ENCODE results near the gene HOXB4.

The HOXB4 gene

DNA sequence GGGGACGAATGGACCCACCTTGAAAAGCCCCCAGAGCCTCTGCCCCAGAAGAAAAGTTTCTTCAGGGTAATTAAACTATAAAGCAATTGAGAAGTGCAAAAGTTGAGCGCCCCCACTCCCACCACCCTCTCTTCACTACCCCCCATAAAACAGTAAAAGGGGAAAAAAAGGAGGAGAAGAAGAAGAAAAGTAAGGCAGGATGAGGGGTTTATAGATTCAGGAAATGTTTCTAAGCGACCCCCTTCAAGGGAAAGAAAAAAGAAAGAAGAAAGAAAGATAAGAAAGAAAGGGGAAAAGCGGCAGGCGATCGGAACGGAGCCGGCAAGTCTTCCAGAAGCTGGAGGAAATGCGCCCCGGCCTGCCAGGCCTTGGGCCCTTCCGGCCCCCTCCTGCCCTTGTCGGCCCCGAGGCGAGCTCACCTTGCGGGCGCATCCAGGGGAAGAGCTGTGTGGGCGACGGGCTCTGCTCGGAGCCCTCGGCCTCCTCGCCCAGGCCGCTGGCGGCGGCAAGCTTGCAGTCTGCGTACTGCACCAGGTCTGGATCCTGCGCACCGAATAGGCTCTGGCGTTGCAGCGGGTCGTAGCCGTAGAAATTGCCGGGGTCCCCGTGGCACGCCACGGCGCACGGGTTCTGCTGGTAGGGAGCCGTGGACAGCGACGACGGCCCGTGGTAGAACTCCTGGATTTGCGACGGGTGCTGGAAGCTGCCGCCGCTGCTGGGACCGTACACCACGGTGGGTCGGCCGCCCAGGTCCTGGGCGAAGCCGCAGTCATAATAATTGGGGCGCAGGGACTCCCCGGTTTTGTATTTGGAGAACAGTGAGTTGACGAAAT, 35.9 kb upstream of the HOXB4 start:
- DNase-seq, result peak; percentile 60

DNA sequence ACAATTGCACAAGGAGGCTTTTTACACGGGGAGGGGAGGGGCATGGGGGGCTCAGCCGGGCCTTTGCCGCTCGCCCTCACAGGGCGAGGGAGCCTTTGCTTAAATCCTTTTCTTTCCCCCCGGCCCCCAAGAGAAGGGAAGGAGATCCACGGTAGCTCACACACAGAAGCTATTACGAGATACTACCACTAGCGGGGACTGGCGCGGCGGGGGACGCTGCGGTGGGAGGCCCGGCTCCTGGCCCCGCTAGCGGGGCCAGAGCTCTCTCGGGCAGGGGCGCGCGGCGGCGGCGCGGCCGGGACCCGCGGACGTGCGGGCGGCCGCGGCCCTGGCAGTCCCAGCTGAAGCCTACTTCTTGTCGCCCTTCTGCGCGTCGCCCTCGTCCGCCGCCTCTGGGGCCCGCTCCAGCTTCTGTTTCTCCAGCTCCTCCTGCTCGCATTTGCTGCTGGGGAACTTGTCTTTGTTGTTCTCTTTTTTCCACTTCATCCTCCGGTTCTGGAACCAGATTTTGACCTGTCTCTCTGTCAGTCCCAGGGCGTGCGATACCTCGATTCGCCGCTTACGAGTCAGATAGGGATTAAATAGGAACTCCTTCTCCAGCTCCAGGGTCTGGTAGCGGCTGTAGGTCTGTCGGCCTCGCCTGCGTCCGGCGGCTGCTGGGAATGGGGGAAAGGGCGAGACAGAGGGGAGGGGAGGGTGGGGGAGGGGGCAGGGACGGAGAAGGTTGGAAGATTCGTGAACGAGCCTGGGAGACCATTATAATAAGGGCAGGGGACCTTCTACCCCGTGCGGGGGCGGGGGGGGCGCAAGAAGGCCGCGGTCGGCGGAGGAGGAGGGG, 34.9 kb upstream of the HOXB4 start:
- peak; percentile 71 for DNase-seq

DNA sequence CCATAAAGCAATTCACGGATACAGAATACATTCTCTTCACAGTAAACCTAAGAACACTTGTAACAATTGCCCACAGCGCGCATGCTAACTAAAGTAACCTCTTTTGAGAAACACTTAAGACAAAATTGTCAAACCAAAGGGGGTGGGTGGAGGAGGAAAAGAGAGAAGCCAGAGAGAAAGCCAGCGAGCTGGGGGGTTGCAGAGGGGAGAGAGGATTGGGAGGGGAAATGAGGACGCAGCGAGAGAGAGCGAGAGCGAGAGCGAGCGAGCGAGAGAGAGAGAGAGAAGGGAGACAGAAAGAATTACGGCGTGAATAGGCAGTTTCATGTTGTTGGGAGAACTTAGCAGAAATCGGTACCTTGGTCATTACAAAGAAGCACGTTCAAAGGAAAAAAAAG, 34.3 kb upstream of the HOXB4 start:
- no peak for DNase-seq

DNA sequence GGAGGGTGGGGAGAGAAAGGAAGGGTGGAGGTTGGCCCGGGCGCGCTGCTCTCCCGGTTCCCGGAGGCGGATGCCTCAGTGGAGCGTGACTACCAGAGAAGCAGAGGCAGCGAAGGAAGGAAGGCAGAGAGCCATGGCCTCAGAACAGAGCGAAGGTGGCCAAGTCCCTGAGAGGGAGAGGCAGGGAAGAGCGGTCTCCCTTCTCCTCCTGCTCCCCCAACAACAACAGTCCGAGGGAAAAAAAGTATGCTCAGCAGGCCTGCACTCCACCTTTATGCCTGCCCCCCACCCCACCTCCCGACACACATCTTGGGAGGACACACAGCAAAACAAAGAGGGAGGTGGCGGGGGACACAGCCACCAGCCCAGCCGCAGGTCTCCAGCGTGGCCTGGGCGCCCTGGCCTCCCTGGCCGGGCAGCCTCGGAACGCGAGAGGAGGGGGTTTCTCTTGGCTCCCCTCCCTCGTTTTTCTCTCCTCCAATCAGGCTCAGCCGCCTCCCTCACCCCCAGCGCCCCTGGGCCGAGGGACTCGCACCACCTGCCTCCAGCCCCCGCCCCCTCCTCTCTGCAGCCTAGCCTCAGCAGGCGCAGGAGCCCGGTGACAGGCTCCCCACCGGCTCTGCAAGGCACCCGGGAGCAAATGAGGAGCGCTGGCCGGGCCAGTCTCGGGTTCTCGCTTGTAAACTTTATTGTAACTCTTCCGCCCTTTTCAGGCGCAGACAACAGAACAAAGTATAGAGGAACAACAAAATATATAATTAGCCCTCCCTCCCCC, 33.7 kb upstream of the HOXB4 start:
- DNase-seq, result peak; percentile 90

DNA sequence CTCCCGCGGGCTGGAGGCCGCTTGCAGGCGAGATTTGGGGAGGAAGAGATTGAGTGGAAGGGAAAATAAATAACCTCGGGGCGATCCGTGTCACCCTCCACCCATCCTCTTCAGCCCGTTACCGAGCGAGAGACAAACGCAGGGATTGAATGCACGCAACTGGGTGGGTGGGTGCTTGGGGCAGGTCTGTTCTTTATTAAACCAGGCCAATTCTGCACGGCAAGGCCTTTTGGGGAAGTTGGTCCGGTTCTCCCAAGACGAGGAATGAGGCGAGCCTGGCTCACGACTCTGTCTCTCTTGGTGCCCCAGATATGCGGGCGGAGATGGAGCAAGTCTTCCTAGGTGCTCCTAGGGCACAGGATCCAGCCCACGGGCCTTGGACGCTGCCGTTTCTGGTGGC, 33.1 kb upstream of the HOXB4 start:
- DNase-seq, result peak; percentile 43

DNA sequence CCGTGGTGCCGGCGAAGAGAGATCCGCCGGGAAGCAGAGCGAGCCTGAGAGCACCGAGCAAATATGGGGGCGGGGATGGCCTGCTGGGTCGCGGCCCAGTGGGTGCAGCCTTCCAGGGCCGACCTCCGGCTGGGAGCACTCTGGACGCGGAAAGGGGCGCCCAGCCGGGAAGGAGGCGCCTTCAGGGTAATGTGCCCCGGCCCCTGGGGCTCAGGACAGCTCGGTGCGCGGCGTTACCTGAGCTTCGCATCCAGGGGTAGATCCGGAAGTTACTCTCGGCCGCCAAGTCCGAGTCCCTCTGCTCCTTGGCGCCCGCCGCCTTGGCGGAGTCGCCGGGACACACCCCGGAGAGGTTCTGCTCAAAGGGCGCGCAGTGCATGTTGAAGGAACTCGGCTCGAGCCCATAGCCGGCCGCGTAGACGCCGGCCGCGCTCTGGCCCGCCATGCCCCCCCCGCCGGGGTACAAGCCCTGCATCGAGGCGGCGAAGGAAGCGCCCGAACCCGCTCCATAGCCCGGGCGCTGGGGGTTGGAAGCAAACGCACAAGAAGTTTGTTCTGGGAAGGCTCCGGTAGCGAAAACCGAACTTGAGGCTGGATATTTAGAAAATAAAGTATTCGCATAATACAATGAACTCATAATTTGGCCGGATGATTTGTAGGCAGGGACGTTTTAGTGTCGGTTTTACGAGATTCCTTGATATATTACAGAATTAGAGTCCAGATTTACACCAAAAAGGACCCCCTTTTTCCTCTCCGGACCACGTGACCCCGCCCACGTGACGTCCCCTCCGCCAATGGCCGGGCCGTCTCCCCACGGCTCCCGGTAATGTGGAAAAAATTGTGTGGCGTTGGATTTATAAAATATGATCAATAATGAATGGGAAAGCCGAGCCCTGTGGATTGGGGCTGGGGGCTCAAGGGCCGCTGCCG, 32.4 kb upstream of the HOXB4 start, which contains the start of gene HOXB7:
TSS of gene HOXB7 (minus strand) at position 736 of the 930 bp plus-strand sequence. CDS start at position 637, 99 bp downstream.
- peak; percentile 84 for DNase-seq

DNA sequence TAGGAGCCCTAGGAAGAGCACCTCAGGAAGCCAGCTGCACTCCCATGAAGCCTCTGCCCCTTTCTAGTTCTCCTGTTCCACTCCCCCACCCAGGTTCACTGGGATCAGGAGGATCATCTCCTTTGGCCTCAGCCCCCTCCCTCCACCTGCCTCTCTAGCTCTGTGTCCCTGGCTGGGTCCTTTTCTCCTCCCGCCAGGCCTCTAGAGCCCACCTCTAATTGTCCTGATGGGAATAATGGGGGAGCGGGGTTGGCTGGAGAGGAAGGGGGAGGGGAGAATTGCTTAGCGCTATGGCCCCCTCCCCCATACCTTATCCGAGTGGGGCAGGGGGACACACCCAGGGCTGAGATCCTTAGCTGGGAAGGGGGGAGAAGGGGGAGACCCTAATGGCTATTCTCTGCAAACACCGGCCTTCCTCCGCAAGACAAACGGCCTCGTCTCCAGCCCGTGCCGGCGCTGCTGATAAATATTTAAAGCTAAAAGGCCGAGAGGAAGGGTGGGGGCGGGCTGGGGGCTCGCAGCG, 31.7 kb upstream of the HOXB4 start:
- DNase-seq, result no peak

DNA sequence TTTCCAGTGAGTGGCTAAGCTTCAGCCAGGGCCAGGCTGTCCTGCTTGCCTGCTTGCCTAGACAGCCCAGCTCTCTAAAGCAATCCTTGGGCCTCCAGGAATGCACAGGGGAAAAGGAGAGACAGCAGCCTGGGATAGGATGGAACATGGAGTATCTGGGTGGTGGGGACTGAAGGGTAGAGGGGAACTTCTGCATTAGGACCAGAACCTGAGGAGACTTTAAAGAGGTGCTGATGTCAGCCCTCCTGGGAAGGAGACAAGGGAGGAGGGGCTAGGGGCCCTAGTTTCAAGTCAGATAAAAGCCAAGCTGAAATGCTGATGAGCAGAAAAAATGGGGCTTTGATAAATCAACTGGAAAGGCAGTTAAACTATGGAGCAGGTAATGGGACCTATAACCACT, 30.9 kb upstream of the HOXB4 start:
- DNase-seq, result no peak

DNA sequence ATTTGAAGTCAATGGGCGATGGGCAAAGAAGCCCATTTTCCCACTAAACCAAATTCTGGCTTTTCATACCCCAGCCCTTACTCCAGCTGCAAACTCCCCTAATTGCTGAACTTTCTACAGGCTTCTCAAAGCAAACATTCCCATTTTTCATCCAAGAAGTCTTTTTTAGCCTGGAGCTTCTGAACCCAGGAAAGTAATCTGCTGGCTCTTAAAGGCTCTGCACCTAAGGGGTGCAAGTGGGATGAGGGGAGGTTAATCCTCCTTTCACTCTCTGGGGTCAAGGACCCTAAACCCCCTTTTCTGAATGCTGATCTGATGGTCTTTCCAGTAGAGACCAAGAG, 30.3 kb upstream of the HOXB4 start:
- DNase-seq, result no peak

DNA sequence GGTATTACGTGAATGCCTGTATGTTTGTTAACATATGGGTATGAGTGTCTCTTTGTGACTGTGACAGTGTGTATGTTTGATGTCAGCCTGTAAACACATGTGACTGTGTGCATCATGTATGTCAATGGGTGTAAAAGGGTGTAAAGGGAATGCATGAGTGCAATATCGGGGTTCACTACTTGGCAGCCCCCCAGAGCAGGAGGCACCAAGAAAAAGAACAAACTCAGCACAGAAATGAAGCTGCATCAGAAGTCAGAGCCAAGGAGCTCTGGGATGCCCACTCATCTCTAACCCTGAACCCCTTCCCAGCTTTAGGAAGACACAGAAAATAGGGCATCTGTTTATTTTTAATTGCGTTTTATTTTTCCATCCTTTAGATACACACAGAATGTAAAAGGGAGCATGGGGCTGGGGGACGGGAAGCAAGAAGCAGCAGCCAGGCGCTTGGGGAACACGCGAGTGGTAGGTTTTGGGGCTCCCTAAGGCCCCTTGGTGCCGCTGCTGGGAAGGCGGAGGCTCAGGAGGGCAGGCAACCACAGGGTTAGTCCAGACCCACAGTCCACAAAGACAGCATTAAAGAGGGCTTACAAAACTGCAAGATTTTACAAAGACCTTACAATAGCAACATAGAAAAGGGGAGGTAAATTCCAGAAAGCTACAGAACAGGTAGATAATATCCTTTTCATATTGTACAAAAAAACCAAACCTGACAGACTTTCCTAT, 28.9 kb upstream of the HOXB4 start:
- no peak for DNase-seq

DNA sequence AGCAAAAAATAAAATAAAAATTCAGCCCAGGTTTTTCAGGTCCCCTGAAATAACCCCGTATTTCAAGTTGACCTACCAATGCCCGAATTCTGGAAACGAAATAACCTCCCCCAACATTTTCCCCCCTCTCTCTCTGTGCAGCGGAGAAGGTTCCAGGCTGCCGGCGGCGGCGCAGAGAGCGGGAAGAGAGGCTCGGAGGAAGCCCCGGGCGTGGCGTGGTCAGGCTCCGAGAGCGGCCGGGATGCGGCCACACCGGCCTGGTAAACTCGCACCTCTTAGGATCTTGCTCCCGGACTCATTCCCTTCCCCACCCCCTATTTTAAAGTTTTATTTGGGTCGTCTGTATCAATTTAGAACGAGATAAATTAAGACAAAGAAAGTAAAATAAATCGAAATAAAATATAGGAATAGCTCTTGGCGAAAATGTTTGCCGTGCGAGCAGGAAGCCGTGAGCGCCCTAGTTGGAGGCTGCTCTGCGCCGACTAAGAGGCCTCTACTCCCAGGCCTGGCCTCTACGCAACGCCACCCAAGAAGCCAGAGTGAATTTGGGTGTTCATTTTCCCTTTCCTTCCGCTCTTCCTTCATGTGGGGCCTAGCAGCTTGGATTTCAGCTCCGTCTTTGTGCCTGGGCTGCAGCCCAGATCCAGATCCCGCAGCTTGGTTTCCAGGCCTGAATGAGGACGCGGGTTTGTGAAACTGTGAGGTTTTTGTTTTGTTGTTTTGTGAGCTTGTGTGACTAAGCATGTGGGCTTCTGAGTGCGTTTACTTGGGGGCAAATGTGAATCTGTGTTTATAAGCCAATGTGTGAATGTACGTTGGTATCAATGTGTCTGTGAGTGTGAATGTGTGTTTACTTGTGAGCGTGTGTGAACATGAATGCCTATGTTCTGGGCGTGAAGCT, 28.1 kb upstream of the HOXB4 start:
- no peak for DNase-seq

DNA sequence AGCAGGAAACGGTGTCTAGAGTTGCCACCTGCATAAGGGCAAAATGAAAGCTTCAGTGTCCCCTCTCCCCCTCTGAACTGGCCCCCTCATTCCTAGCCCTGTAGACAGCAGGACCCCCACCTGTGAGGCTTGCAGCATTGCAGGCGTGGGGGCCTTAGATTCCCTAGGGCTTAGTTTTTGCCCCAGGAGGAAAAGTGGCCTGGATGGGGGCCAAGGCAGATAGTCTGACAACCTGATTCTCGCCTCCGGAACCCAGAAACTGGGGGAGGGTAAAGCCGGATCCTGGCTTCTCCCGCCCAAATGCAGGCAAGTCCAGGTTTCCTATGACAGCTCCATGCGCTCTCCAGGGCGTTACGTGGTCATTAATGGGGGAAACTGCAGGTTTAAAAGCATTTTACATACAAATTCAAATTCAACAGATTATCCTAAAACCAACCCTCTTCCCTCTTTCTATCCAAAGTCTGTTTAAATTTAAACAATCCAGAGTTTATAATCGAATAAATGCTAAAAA, 27.3 kb upstream of the HOXB4 start:
- no peak for DNase-seq

DNA sequence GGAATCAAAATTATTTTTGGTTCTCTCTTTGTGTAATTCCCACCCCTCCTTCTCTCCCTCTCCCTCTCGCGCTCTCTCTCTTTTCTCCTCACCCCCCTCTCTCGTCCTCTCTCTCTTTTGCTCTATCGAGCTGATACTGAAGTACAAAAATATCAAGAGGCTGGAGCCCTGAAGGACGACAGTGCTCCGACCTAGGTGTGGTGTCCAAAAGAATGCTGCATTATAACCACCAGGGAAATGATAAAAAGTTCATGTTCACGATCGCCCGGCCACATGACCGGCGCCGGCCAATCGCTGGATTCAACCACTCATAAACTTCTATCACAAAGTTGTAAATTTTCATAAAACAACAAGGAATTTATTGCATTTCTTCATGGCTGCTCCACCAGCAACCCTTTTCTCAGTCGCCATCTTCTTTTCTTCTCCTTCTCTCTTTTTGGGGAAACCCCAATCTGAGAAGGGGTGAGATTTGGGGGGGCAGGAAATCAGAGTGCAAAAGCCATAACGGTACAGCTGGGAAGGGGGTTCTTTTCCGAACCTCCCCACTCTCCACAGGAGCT, 26.7 kb upstream of the HOXB4 start, which contains the start of gene HOXB6:
TSS of gene HOXB6 (minus strand) at position 217 of the 560 bp plus-strand sequence. CDS start 6,836 bp downstream, outside the sequence.
- DNase-seq, result no peak

DNA sequence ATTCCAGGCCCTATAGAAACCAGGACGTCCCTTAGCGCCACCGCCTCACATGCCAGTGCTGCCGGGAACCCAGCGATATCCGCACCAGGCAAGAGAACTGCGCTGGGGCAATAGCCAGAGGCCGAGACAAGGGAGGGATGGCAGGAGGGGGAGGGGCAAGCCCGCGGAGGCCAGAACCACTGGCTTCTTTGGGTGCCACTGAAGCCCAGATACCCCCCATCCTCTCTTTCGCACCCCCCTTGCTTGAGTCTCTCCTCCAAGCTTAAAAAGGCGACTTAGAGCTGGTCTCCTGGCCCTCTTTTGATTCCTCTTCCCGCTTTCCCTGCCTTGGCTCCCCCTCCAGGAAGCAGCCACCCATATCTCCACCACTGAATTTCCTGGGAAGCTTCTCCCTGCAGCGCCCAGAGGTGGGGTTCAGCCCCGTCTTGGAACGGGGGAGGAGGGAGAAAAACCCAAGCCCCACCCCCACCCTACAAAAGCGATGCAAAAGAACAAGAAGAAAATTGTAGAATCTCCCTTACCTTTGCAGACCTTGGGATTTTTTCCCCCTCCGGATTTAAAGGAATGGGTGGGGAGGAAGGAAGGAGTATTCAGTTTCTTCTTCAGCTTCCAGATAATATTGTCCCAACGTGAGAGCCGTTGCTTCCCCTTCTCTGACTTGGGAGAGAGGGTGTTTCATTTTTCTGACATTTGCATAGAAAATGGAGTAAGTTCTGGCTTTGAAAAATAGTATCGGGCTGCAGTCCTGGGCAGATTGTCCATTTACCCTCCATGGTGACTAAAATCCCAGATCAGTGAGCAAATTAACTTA, 26.0 kb upstream of the HOXB4 start:
- no peak for DNase-seq

DNA sequence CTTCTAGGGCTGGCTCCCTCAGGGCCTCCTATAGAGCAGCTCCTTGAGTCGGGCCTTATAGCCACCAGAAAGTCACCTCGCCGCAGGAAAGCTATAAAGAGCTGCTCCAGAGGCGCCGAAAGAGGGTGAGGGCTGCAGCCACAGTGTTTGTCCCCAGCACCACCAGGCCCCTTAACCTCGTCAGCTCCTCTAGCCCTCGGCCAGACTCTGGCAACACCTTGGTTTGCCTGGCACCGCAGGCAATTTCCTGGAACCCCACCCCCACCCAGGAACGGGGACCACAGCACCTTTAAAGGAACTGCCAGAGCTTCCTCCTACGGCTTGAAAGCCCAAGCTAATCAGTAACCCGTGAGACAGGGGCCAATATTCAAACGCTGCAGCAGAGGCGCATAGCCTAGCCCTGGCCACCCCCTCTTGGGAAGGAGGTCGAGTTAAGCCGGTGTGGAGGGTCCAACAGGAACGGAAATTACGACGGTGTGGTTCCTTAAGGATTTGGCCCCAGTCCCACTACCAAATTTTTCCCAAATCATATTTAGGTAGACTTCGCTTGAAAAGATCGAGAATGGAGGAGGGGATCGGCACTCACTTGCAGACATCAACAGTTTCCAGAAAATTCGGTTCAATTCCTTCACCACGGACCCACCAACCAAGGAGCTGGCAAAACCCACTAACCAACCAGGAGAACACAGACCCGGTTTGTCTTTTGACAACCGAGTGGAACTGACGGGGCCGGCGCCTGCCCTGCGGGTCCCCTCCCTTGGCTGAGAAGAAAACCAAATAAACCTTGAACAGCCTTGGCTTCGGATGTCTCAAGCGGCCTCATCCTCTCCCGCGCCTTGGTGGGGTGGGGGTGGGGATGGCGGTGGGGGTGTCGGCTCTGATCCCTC, 23.6 kb upstream of the HOXB4 start:
- DNase-seq, result no peak

DNA sequence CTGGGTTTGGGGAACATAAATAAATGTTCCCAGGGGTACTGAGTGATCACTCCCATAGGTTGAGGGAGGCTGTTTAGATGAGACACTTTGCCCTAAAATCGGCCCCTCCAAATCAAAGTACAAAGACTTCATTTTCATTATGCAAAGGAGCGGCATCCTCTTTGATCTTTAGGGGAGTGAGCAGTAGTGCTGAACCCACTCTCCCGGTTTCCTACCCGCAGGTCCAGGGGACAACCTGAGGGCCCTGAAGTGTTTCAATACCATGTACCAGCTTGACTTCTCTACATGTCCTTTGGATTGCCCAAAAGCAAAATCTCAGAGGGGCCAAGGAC, 23.0 kb upstream of the HOXB4 start:
- no peak for DNase-seq

DNA sequence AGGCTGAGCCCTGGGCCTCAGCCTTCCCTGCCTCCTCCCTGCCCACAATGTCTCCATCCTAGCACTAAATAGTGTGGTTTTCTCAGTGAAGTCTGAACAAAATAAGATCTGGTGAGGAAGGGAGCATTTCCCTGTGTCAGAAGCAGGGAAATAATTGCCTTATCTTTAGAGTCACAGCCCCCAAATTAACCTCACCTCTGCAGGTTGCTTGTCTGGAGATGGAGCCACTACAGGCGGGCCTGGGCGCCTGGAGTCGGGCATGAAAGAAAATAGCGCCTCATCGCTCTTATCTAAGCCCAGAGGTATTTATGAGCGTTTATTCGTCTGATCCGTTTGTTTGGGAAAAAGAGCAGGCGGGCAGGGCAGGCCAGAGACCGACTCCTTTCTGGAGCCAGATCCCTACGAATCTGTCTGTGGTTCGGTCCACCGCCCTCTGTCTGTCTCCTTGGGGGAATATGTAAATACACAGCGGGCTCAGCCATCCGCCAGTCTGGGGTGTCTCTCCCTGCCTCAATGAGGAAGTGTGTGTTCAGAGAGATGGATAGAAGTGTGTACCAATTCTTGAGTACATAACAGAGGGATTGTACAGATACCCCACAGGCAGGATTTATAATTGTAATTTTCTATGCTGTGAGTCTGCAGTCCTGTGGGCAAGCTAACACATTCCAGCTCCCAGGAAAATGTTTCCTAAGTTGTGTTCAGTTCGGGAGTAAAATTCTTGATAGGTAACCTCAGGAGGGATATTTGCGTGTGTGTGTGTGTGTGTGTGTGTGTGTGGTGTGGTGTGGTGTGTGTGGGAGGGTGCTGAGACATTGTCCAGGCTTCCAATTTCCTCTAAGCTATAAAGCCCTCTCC, 22.3 kb upstream of the HOXB4 start:
- no peak for DNase-seq

Data from NCI-H510A (cell line).